HL-60 (cell line): ENCODE measurements around the gene SYT7.

Experiments used
- DNase-seq, 2 experiments: peaks; one replicate each; pipeline ENCODE4 v3.0.0-alpha.2; 2010 to 2020; ENCODE audit warnings: low read depth in 1 of 2, low spot score in 1 of 2
- H3K27ac ChIP-seq: fragments of 250-450 bp; sonication (Bioruptor Pico); replicated peaks from 2 replicates; pipeline ENCODE4 v1.5.1; 2020; ENCODE audit warnings: mild to moderate bottlenecking, moderate library complexity
- H3K27me3 ChIP-seq: fragments of 250-450 bp; sonication (Bioruptor Pico); 2 replicates; pipeline ENCODE4 v1.5.1; 2021; ENCODE audit warnings: mild to moderate bottlenecking, moderate library complexity; ENCODE audit not compliant: insufficient read depth, poor library complexity, severe bottlenecking
- H3K4me3 ChIP-seq: replicated peaks from 2 replicates; pipeline ENCODE4 v1.5.1; 2011; ENCODE audit warnings: mild to moderate bottlenecking, control low read depth, low read length; ENCODE audit not compliant: insufficient read depth
- CTCF ChIP-seq: IDR thresholded peaks from one replicate; pipeline ENCODE4 v1.5.1; 2011; ENCODE audit warnings: low read length, control low read depth, inconsistent platforms; ENCODE audit not compliant: insufficient read depth
- GABPA ChIP-seq: IDR thresholded peaks from 2 replicates; pipeline ENCODE4 v1.6.1; 2012; ENCODE audit warnings: low read depth
- POLR2AphosphoS5 ChIP-seq: IDR thresholded peaks from 2 replicates; pipeline ENCODE4 v1.6.1; 2012; ENCODE audit warnings: low read depth
- SPI1 ChIP-seq: IDR thresholded peaks from 2 replicates; pipeline ENCODE4 v1.6.1; 2012; ENCODE audit warnings: low read depth, mild to moderate bottlenecking, borderline replicate concordance
- TF ChIP-seq, protein P1 (sequence below): IDR thresholded peaks from 2 replicates; pipeline ENCODE4 v1.6.1; 2012; ENCODE audit warnings: low read depth; ENCODE audit not compliant: insufficient replicate concordance

The SYT7 gene

DNA sequence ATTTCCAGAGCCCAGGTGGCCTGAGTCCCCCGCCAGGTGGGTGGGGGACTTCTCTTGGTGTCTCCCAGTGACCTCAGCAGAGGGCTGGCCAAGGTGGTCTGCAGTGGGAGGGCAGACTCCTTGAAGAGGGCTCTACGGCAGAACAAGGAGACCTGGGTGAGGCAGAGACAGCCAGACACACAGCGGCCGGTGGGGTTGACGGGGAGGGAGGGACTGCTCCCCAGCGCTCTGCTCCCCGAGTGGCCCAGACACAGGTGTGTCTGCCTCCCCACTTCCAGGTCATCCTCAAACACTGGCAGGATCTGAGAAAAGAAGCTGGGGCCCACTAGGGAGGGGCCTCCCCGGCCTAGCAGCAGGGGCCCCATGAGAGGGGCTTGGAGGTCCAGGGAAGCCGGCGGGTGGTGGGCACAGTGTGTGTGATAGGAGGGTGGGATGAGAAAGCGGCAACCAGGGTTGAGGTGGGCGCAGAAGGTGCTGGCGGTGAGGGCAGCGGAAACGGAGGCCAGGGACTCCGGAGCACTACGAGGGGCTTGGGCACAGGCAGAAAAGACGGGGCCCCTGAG, 30.1 kb downstream of the SYT7 start:
- TF ChIP-seq POLR2AphosphoS5 (no peak), CTCF (no peak), GABPA (no peak), SPI1 (no peak)
- TF ChIP-seq, protein P1, sequence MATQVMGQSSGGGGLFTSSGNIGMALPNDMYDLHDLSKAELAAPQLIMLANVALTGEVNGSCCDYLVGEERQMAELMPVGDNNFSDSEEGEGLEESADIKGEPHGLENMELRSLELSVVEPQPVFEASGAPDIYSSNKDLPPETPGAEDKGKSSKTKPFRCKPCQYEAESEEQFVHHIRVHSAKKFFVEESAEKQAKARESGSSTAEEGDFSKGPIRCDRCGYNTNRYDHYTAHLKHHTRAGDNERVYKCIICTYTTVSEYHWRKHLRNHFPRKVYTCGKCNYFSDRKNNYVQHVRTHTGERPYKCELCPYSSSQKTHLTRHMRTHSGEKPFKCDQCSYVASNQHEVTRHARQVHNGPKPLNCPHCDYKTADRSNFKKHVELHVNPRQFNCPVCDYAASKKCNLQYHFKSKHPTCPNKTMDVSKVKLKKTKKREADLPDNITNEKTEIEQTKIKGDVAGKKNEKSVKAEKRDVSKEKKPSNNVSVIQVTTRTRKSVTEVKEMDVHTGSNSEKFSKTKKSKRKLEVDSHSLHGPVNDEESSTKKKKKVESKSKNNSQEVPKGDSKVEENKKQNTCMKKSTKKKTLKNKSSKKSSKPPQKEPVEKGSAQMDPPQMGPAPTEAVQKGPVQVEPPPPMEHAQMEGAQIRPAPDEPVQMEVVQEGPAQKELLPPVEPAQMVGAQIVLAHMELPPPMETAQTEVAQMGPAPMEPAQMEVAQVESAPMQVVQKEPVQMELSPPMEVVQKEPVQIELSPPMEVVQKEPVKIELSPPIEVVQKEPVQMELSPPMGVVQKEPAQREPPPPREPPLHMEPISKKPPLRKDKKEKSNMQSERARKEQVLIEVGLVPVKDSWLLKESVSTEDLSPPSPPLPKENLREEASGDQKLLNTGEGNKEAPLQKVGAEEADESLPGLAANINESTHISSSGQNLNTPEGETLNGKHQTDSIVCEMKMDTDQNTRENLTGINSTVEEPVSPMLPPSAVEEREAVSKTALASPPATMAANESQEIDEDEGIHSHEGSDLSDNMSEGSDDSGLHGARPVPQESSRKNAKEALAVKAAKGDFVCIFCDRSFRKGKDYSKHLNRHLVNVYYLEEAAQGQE, result no peak
- DNase-seq, result no peak
- no peak overlapping the region for H3K27ac ChIP-seq
- H3K27me3 ChIP-seq, result peaks cover 22% of the 10 kb centered on the region
- H3K4me3 ChIP-seq, result no peak overlapping the region

DNA sequence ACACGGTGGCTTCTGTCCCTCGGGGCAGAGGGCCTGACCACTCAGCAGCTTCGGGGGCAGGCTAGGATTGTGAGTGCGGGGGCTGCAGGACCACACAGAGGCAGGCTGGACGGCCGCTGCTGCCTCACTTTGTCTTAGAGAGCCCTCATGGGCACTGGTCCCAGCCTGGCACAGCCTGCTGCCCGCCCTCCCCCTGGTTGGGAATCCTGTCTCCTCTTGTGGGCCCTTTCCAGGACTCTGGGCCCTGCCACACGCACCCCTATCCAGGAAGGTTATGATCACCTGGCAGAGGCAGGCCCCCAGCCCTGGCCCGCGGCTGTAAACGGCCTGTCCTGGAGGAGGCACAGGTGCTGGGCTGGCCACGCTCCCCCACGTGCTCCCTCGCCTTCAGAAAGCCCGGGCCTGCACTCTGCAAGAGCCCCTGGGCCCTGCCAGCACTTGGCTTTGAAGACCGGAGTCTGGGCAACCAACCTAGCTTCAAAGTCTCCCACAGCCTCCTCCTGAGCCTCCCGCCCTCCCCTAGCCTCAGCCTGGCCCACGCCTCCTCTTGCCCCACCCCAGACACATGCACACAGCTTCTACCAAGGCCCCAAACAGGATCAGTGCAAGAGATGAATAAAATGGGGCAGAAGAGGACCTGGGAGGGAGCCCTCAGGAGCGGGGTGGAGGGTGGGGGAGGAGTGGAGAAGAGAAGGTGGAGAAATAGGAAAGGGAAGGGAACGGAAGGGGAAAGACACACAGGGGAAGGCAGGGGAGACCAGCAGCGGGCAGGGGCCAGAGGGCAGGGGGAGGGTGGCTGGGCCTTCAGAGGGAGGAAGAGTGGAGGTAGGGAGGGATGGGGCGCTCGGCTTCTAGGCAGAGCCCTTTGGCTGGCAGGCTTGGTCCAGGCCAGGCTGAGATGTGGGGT, 31.0 kb downstream of the SYT7 start:
- Histone ChIP-seq H3K27ac (no peak overlapping the region), H3K27me3 (peaks cover 16% of the 10 kb centered on the region), H3K4me3 (no peak overlapping the region)
- no peak for DNase-seq
- TF ChIP-seq, protein P1, result no peak
- TF ChIP-seq SPI1 (no peak), GABPA (no peak), CTCF (no peak), POLR2AphosphoS5 (no peak)

GRCh38 chr11:61549177-61549576, 31.7 kb downstream of the SYT7 start:
- no peak for DNase-seq
- TF ChIP-seq SPI1 (no peak), POLR2AphosphoS5 (no peak), GABPA (no peak), CTCF (no peak)
- TF ChIP-seq, protein P1, result no peak
- H3K27ac ChIP-seq, result no peak overlapping the region
- peaks cover 9% of the 10 kb centered on the region for H3K27me3 ChIP-seq
- no peak overlapping the region for H3K4me3 ChIP-seq
